Gastroesophageal sphincter (tissue), 4 donors: Measurements from ENCODE around the gene DONSON. TPM values are rescaled to one million over a fixed set of nuclear protein-coding genes. Genes with fewer than 3 reads are reported as not detected.
A peak's percentile ranks its signal among the peaks of the same experiment; 100 is the strongest.

Experiments
- ATAC-seq: fragments of 150-250 bp; one replicate; pipeline ENCODE4 v1.9.1; 2016; ENCODE audit warnings: mild to moderate bottlenecking, moderate library complexity
- H3K27ac ChIP-seq, 4 donors: fragments of 200-600 bp; sonication (generic) in 3 of 4; 1 replicate in 3 of 4; 2 replicates in 1 of 4; pipeline ENCODE4 v1.5.1; 2016 to 2019
- H3K27me3 ChIP-seq: fragments of 200-600 bp; sonication (generic); one replicate; pipeline ENCODE4 v1.5.1; 2019
- H3K36me3 ChIP-seq, 2 donors: fragments of 200-600 bp; sonication (generic); one replicate each; pipeline ENCODE4 v1.5.1; 2019; ENCODE audit warnings: control low read depth in 1 of 2
- H3K4me1 ChIP-seq, 3 donors: fragments of 200-600 bp; sonication (generic); 1 replicate in 2 of 3; 2 replicates in 1 of 3; pipeline ENCODE4 v1.5.1; 2016 to 2019; ENCODE audit warnings: control low read depth in 2 of 3
- H3K4me3 ChIP-seq, 2 donors: fragments of 200-600 bp; sonication (generic); one replicate each; pipeline ENCODE4 v1.5.1; 2019; ENCODE audit warnings: mild to moderate bottlenecking in 1 of 2, moderate library complexity in 1 of 2
- H3K9me3 ChIP-seq, 3 donors: fragments of 200-600 bp; sonication (generic); one replicate each; pipeline ENCODE4 v1.5.1; 2017 to 2019; ENCODE audit warnings: control low read depth in 2 of 3
- EP300 ChIP-seq: sonication (generic); formaldehyde crosslinking; IDR thresholded peaks from one replicate; pipeline ENCODE4 v1.6.1; 2017; ENCODE audit warnings: antibody characterized with exemption, mild to moderate bottlenecking
- POLR2A ChIP-seq, 2 donors: fragments of 450-650 bp; IDR thresholded peaks; one replicate each; pipeline ENCODE4 v1.6.1; 2017; ENCODE audit warnings: antibody characterized with exemption in 2 of 2, mild to moderate bottlenecking in 2 of 2, moderate library complexity in 1 of 2
- POLR2AphosphoS5 ChIP-seq: sonication (generic); formaldehyde crosslinking; IDR thresholded peaks from one replicate; pipeline ENCODE4 v1.6.1; 2017; ENCODE audit warnings: antibody characterized with exemption
- WGBS, 2 donors: methylation state at CpG; one replicate each; pipeline ENCODE4 v1.1.5; 2018; ENCODE audit warnings: low coverage in 1 of 2; 5-methylcytosine and 5-hydroxymethylcytosine counted together
- total RNA-seq, 4 donors: library from RNA; depleted of rRNA; stranded (reverse); fragments of >200 nt; gene quantifications; one replicate each; pipeline ENCODE4 v1.1.0, GENCODE V29; 2016
- TF ChIP-seq, protein P1 (sequence below), 4 experiments: fragments of 200-600 bp in 2 of 4; fragments of 450-650 bp in 2 of 4; sonication (generic) in 1 of 4; IDR thresholded peaks; one replicate each; pipeline ENCODE4 v1.5.1; 2017 to 2019; ENCODE audit warnings: antibody characterized with exemption in 4 of 4, mild to moderate bottlenecking in 2 of 4, moderate library complexity in 2 of 4

The DONSON gene
- total RNA-seq, 4 donors from 2014 or later, result 3.1 to 7.2 (median 4.7) TPM

DNA sequence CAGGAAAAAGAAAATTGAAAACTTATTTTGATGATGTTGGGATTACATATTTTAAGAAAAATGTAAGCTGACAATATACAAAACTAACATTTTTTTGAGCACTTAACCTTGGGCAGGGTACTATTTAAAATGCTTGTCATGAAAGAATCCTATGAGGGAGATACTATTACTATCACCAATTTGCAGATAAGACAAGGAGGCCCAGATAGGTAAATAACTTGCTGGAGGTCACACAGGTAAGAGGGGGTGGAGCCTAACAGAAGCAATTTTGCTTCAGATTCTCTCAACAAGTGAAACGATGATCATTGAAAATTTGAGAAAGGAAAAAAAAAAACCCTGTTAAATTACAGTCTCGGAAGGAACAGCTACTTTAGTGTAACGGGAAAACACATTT lies 47.8 kb downstream of the DONSON start:
- no peak for ATAC-seq
- WGBS, 2 donors, result 71 to 88% methylated on average over 3 of the region's 3 CpGs

DNA sequence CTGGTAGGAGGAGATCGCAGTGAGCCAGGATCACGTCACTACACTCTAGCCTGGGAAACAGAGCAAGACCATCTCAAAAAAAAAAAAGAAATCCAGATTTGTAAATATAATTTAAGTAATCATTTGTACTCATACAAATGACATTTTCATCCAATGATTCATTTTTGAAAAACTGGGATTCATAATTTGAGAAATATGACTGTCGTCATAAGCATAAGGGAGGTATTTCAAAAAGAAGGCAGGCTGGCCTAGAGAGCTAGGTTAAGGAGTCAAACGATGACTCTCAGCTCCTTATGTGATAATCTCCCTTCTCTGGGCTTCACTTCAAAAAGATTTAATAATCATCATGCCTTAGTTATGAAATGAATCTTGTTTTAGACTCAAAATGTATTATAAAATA lies 48.9 kb downstream of the DONSON start:
- H3K9me3 ChIP-seq, result no peaks in the 10 kb centered on the region
- no peak for ATAC-seq
- H3K36me3 ChIP-seq, result peaks cover 0 to 47% of the 10 kb centered on the region in 2 donors
- no peaks in the 10 kb centered on the region for H3K27me3 ChIP-seq
- WGBS, 2 donors, result 53 to 65% methylated on average over 3 of the region's 4 CpGs
- H3K4me3 ChIP-seq, result no peak overlapping the region
- TF ChIP-seq, protein P1, sequence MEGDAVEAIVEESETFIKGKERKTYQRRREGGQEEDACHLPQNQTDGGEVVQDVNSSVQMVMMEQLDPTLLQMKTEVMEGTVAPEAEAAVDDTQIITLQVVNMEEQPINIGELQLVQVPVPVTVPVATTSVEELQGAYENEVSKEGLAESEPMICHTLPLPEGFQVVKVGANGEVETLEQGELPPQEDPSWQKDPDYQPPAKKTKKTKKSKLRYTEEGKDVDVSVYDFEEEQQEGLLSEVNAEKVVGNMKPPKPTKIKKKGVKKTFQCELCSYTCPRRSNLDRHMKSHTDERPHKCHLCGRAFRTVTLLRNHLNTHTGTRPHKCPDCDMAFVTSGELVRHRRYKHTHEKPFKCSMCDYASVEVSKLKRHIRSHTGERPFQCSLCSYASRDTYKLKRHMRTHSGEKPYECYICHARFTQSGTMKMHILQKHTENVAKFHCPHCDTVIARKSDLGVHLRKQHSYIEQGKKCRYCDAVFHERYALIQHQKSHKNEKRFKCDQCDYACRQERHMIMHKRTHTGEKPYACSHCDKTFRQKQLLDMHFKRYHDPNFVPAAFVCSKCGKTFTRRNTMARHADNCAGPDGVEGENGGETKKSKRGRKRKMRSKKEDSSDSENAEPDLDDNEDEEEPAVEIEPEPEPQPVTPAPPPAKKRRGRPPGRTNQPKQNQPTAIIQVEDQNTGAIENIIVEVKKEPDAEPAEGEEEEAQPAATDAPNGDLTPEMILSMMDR (IDR thresholded peaks at IDR 0.05), result no peak
- TF ChIP-seq POLR2A (IDR thresholded peaks at IDR 0.05), result no peak
- no peak for TF ChIP-seq EP300
- no peak for TF ChIP-seq POLR2AphosphoS5
- peaks cover 3 to 18% (median 11%) of the 10 kb centered on the region in 3 donors for H3K4me1 ChIP-seq
- H3K27ac ChIP-seq, result no peak overlapping the region

More for the DNA sequence above, 47.8 kb downstream of the DONSON start:
- Histone ChIP-seq H3K4me1 (peaks cover 3 to 29% (median 21%) of the 10 kb centered on the region in 3 donors), H3K27ac (peak overlapping the region in 3 of 4 donors; percentile 97 to 99 (median 97)), H3K4me3 (no peak overlapping the region), H3K9me3 (no peaks in the 10 kb centered on the region), H3K36me3 (peaks cover 0 to 36% of the 10 kb centered on the region in 2 donors), H3K27me3 (no peaks in the 10 kb centered on the region)
- TF ChIP-seq POLR2AphosphoS5, result no peak
- no peak for TF ChIP-seq EP300
- TF ChIP-seq POLR2A (IDR thresholded peaks at IDR 0.05), result no peak
- TF ChIP-seq, protein P1 (IDR thresholded peaks at IDR 0.05), result no peak

DNA sequence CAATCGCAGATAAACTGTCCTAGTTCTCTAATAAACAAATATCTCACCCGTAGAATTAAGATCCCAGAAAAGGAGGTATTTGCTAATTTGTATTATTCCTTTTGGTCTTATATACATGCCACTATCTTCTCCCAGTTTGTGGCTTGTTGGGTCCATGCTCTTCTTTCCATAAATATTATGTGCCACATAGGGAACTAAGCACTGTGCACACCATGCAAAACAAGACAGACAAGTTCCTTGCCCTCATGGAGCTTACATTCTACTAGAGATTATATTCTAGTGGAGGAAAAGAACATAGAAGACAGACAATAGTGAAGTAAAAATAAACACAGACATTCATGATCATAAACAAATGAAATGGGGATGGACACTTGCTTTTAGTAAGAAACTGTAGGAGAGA lies 51.3 kb downstream of the DONSON start:
- H3K36me3 ChIP-seq, result peaks cover 4 to 71% of the 10 kb centered on the region in 2 donors
- no peak for ATAC-seq
- TF ChIP-seq, protein P1 (IDR thresholded peaks at IDR 0.05), result no peak
- TF ChIP-seq POLR2A (IDR thresholded peaks at IDR 0.05), result no peak
- TF ChIP-seq POLR2AphosphoS5, result no peak
- TF ChIP-seq EP300, result no peak

DNA sequence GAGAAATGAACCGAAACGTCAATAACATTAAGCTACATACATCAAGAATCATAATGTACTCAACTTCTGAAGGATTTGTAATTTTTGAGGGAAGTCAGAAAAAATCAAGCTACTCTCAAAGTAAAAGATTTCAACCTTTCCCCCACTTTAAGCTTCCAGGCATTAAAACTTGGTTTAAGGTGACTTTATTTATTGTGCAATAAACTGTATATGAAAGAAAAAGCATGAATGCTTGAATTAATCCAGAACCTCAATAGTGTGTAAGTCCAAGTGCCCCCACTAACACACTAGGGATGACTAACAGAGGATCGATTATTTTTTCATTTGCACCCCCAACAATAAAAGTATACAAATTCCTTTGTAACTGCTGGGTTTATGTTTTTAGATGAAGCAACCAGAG lies 57.5 kb downstream of the DONSON start:
- Histone ChIP-seq H3K27me3 (no peaks in the 10 kb centered on the region), H3K4me1 (no peaks in the 10 kb centered on the region), H3K27ac (no peak overlapping the region), H3K9me3 (no peaks in the 10 kb centered on the region), H3K4me3 (no peak overlapping the region), H3K36me3 (peaks cover 7 to 100% of the 10 kb centered on the region in 2 donors)
- WGBS, 2 donors, result 83 to 93% methylated on average over 3 of the region's 3 CpGs
- no peak for ATAC-seq
- TF ChIP-seq POLR2AphosphoS5 (no peak), POLR2A (IDR thresholded peaks at IDR 0.05) (no peak), EP300 (no peak)
- TF ChIP-seq, protein P1 (IDR thresholded peaks at IDR 0.05), result no peak

More for the DNA sequence above, 51.3 kb downstream of the DONSON start:
- Histone ChIP-seq H3K4me1 (peaks cover 3 to 13% (median 8%) of the 10 kb centered on the region in 3 donors), H3K9me3 (no peaks in the 10 kb centered on the region), H3K4me3 (no peak overlapping the region), H3K27ac (no peak overlapping the region), H3K27me3 (no peaks in the 10 kb centered on the region)
- WGBS, 2 donors, result 79 to 94% methylated on average over 2 of the region's 2 CpGs

Other genes starting within 250 kb of the DONSON start
- gene IFNGR2, start 185.3 kb downstream of the DONSON start, total RNA-seq, result 10 to 100 TPM; 19.6 to 53.7 (median 41.1) TPM
- gene TMEM50B, start 108.7 kb downstream of the DONSON start, total RNA-seq, result 100 to 1,000 TPM in 1 of 4 donors, 10 to 100 TPM in 3; 56.4 to 175 (median 90.0) TPM
- 1 to 10 TPM in 3 of 4 donors, under 1 TPM in 1; 0.67 to 4.1 (median 2.7) TPM for gene DNAJC28, start 97.0 kb downstream of the DONSON start, total RNA-seq
- 10 to 100 TPM; 41.8 to 74.2 (median 67.6) TPM for gene GART, start 46.6 kb downstream of the DONSON start, total RNA-seq
- gene SON, start 45.6 kb downstream of the DONSON start, total RNA-seq, result 100 to 1,000 TPM; 134 to 474 (median 401) TPM
- 10 to 100 TPM; 24.4 to 47.3 (median 33.0) TPM for gene CRYZL1, start 53.1 kb upstream of the DONSON start, total RNA-seq
- gene ITSN1, start 53.8 kb upstream of the DONSON start, total RNA-seq, result 10 to 100 TPM; 33.0 to 50.5 (median 45.9) TPM